Left cardiac atrium (tissue), 4 donors: ENCODE data around the gene CACNG7. TPM values are rescaled to one million over a fixed set of nuclear protein-coding genes. Genes with fewer than 3 reads are reported as not detected.

Experiments
- ATAC-seq, 2 donors: fragments of 200-7000 bp; cut with Tn5 transposase; one replicate each; pipeline ENCODE4 v1.9.1; 2020; ENCODE audit warnings: mild to moderate bottlenecking in 2 of 2, moderate library complexity in 2 of 2
- DNase-seq: peaks from one replicate; pipeline ENCODE4 v3.0.0-alpha.2; 2020
- intact Hi-C, 2 donors: fragments of 100-400 bp; cut with DNase I; formaldehyde crosslinking; loops; one replicate each; pipeline versions ENCODE4 v1.14.1 to v1.15.1; 2022 to 2023
- total RNA-seq, 2 donors: library from RNA; stranded (reverse); fragmentation: NEBNext Ultra II Directional; extraction: Animal tissue kit (Norgen Biotek cat#: 25700); gene quantifications; one replicate each; pipeline ENCODE4 v1.2.1, GENCODE V29; 2021
- donor health status: DM: no; HTN: yes; CAD: no.
- donor health status: DM: no; HTN: yes; CAD: no; lungs with severe emphysema.
- donor health status: DM: yes; HTN: yes; CAD: no.
- donor health status: Dilated cardiomyopathy.

Gene CACNG7
- total RNA-seq, 2 donors from 2014 or later, result not detected

DNA sequence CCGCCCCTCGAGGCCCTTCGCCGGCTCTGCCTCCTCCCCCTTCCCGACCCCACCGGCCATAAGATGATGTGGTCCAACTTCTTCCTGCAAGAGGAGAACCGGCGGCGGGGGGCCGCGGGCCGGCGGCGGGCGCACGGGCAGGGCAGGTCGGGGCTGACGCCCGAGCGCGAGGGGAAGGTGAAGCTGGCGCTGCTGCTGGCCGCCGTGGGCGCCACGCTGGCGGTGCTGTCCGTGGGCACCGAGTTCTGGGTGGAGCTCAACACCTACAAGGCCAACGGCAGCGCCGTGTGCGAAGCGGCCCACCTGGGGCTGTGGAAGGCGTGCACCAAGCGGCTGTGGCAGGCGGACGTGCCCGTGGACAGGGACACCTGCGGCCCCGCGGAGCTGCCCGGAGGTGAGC lies 83.7 kb downstream of the CACNG7 start:
- no peak for DNase-seq
- intact Hi-C loops, result no loop called here
- ATAC-seq, result no peak

DNA sequence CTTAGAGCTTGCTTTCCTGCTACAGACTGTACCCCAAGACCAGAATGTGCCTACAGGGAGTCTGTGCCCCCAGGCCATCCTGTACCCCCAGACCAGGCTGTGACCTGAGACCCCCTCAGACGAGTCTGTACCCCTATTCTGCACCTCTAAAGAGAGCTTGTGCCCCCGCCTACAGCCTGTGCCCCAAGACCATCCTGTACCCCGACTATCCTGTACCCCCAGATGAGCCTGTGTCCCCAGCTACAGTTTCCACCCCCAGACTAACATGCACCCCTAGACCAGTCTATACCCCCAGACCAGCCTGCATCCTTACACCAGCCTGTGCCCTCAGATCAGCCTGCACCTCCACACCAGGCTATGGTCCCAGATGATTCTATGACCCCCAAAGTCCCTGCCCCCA lies 84.4 kb downstream of the CACNG7 start:
- intact Hi-C loops, result no loop called here
- ATAC-seq (no peak), DNase-seq (no peak)

Other genes starting within 250 kb of the CACNG7 start
- under 1 TPM; 0.56 to 0.84 TPM for gene NLRP12, start 85.0 kb upstream of the CACNG7 start, total RNA-seq
- 100 to 1,000 TPM; 106 to 209 TPM for gene MYADM, start 41.4 kb upstream of the CACNG7 start, total RNA-seq
- gene PRKCG, start 27.1 kb upstream of the CACNG7 start, total RNA-seq, result not detected
- under 1 TPM; 0.06 to 0.29 TPM for gene CACNG8, start 53.7 kb downstream of the CACNG7 start, total RNA-seq
- gene CACNG6, start 82.4 kb downstream of the CACNG7 start, total RNA-seq, result under 1 TPM in 1 of 2 donors, not detected in 1; 0.21 TPM
- gene VSTM1, start 154.6 kb downstream of the CACNG7 start, total RNA-seq, result under 1 TPM in 1 of 2 donors, not detected in 1; 0.29 TPM
- gene TARM1, start 172.1 kb downstream of the CACNG7 start, total RNA-seq, result not detected
- gene OSCAR, start 191.5 kb downstream of the CACNG7 start, total RNA-seq, result 1 to 10 TPM; 1.4 to 1.9 TPM
- gene NDUFA3, start 193.6 kb downstream of the CACNG7 start, total RNA-seq, result 100 to 1,000 TPM; 272 to 373 TPM
- gene TFPT, start 206.4 kb downstream of the CACNG7 start, total RNA-seq, result 10 to 100 TPM; 14.0 to 16.8 TPM
- 10 to 100 TPM; 39.3 to 43.2 TPM for gene PRPF31, start 206.5 kb downstream of the CACNG7 start, total RNA-seq
- gene CNOT3, start 228.5 kb downstream of the CACNG7 start, total RNA-seq, result 10 to 100 TPM; 18.9 to 21.4 TPM